ENCODE data around the gene SERTM1. TPM values are rescaled to one million over a fixed set of nuclear protein-coding genes. Genes with fewer than 3 reads are reported as not detected.

Gene SERTM1
- not detected for total RNA-seq

GRCh38 chr13:36673838-36674326 lies at the start of gene SERTM1:
Gene SERTM1 (plus strand): TSS chr13:36674020. CDS start chr13:36695079, 21,059 bp downstream.
- DNase-seq: no peak

GRCh38 chr13:36628377-36629056 lies 45.3 kb upstream of the SERTM1 start:
- Histone ChIP-seq H3K4me1 (no peaks in the 10 kb centered on the region), H3K27ac (no peak overlapping the region), H3K9me3 (no peaks in the 10 kb centered on the region), H3K36me3 (no peaks in the 10 kb centered on the region), H3K4me3 (no peak overlapping the region), H3K27me3 (no peaks in the 10 kb centered on the region)
- DNase-seq: no peak
- TF ChIP-seq POLR2A (IDR thresholded peaks at IDR 0.05): no peak
- TF ChIP-seq CTCF (IDR thresholded peaks at IDR 0.05): no peak
- intact Hi-C loops (cut with DNase I): no loop called here
- WGBS, 2 donors: 81 to 83% methylated on average over 5 of the region's 5 CpGs

More at GRCh38 chr13:36673838-36674326, at the start of gene SERTM1:
- intact Hi-C loops (cut with DNase I): no loop called here
- Histone ChIP-seq H3K9me3 (no peaks in the 10 kb centered on the region), H3K27me3 (peaks cover 0 to 58% (median 4%) of the 10 kb centered on the region in 4 donors), H3K36me3 (no peaks in the 10 kb centered on the region), H3K4me3 (peak within 1 kb of the TSS in 2 of 4 donors; percentile 20 to 49), H3K4me1 (peaks cover 0 to 13% (median 8%) of the 10 kb centered on the region in 3 donors), H3K27ac (no peak within 1 kb of the TSS)
- TF ChIP-seq CTCF (IDR thresholded peaks at IDR 0.05) (no peak), POLR2A (IDR thresholded peaks at IDR 0.05) (no peak)
- 1% methylated on average over 29 of the region's 56 CpGs; no CpG with 5 or more reads in 1 of the 2 donors for WGBS, 2 donors

GRCh38 chr13:36629057-36629385 lies 44.8 kb upstream of the SERTM1 start:
- WGBS, 2 donors: 52 to 56% methylated on average over 2 of the region's 2 CpGs
- Histone ChIP-seq H3K9me3 (no peaks in the 10 kb centered on the region), H3K27me3 (no peaks in the 10 kb centered on the region), H3K36me3 (no peaks in the 10 kb centered on the region), H3K27ac (no peak overlapping the region), H3K4me1 (no peaks in the 10 kb centered on the region), H3K4me3 (no peak overlapping the region)
- TF ChIP-seq POLR2A (IDR thresholded peaks at IDR 0.05): no peak
- no peak for DNase-seq
- intact Hi-C loops (cut with DNase I): no loop called here

- H3K27ac ChIP-seq: no peak overlapping the region
- H3K9me3 ChIP-seq: no peaks in the 10 kb centered on the region
- H3K4me3 ChIP-seq: no peak overlapping the region
- no peaks in the 10 kb centered on the region for H3K27me3 ChIP-seq
- TF ChIP-seq POLR2A (IDR thresholded peaks at IDR 0.05) (no peak), CTCF (IDR thresholded peaks at IDR 0.05) (no peak)
- no peaks in the 10 kb centered on the region for H3K4me1 ChIP-seq
- intact Hi-C loops (cut with DNase I): no loop called here
- DNase-seq: no peak
- WGBS, 2 donors: 90% methylated on average over 2 of the region's 2 CpGs
- no peaks in the 10 kb centered on the region for H3K36me3 ChIP-seq
Observed at GRCh38 chr13:36630181-36630803, 43.5 kb upstream of the SERTM1 start.

DNA sequence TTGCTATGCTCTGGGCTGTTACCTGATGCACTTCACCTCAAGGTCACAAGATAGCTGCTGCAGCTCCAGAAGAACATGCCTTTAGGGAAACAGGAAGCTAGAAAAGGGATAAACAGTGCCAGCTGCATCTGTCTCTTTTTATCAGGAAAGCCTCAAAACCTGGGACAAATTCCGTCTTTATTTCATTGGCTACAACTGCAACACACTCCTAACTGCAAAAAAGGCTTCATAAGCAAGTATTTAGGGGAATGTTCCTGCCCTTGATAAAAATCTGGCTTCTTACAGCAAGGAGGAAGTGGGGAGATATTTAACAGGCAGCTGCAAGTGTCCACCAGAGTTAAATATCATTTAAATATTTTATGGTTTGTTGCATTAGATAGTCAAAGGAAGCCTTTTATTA lies 34.2 kb upstream of the SERTM1 start:
- Histone ChIP-seq H3K4me3 (no peak overlapping the region), H3K27ac (no peak overlapping the region), H3K27me3 (no peaks in the 10 kb centered on the region), H3K9me3 (no peaks in the 10 kb centered on the region), H3K36me3 (no peaks in the 10 kb centered on the region), H3K4me1 (no peaks in the 10 kb centered on the region)
- intact Hi-C loops (cut with DNase I): no loop called here
- DNase-seq: no peak
- 40 to 67% methylated on average over 1 of the region's 1 CpG for WGBS, 2 donors
- no peak for TF ChIP-seq POLR2A (IDR thresholded peaks at IDR 0.05)
- TF ChIP-seq CTCF (IDR thresholded peaks at IDR 0.05): no peak
